COLO668 (cell line): ENCODE measurements around the gene NHS.

Experiments used
- DNase-seq: peaks from one replicate; lab custom pipeline; 2025; ENCODE audit not compliant: unreplicated experiment; lab: John Stamatoyannopoulos, UW

NHS gene

GRCh38 chrX:17403972-17404371, 29.0 kb downstream of the NHS start:
- DNase-seq = no peak

DNA sequence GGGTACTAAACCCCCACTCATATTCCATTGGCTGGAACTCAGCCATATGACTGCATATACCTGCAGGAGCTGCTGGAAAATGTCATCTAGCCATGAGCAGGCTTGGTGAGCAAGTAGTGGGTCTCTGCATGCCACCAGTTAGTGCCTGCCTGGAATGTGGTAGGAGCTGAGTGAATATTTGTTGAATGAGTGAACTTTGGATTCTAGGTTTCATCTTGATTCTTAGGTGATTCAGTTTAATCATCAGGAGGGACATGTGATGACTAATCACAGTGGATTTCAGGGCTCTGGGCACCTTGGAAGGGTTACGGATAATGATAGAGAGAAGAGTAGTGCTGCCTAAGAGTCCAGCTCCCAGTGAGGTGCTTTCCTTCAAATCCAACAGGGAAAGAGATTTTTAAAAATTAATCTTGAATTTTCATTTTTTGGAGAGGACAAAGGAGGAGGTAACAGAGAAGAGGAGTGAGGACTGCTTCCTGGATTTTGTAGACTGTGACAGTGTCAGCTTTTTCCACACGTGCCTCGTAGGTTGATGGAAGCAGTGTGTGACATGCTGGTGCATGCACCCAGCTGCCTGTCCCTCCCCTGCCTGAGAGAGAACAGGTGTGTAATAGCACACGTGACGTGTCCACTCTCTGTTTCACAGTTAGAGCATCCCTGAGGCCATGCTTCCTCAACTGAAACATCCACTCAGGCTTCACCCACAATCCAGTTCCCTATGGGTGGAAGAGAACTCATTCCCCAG, 30.4 kb downstream of the NHS start:
- no peak for DNase-seq

DNA sequence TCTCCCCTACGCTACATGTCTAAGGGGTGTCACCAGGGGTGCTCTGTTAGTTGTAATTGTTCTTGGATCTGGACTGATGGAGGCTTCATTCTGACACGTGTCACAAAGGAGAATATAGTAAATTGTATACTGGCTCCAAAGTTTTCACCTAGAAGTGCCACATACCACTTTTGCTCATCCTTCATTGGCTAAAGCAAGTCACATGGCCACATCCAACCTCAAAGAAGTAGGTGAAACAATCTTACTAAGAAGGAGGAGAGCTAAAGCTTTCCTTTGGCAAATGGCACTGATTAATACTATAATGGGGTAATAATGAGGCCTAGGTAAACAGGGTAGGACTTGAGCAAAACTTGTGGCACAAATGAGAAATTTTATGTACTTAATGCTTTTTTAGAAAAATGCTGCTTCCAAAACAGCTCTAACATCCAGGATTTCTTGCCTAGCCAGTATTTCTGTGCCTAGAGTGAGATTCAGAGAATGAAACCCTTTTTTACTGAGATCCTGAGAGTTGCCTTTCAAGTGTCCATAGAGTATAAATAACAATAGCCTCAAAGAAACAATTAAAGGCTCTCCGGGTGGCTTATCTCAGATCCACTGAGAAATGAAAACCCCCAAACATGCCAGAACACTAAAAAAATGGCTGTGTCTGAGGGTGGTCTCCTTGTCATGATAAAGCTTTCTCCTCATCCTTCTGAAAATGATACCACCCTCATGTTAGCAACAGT, 34.7 kb downstream of the NHS start:
- DNase-seq = no peak

DNA sequence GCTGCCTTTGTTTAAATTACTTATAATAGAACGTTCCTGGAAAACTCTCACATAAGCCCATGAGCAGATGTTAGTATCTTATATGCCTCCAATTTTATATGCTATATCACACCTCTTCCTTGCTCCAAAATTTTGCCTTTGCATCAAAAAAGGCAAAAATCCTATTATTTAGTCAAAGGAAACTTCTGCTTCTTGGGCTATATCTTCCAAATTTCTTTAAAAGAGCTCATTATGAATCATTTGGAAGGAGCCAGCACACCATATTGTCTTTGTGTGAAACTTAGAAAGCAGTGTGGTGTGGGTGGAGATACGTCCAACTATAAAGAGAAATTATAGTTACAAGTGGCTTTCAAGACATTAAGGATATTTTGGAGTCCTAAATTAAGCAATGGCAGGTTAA, 35.7 kb downstream of the NHS start:
- DNase-seq = no peak

GRCh38 chrX:17411205-17411604, 36.2 kb downstream of the NHS start:
- DNase-seq = no peak

DNA sequence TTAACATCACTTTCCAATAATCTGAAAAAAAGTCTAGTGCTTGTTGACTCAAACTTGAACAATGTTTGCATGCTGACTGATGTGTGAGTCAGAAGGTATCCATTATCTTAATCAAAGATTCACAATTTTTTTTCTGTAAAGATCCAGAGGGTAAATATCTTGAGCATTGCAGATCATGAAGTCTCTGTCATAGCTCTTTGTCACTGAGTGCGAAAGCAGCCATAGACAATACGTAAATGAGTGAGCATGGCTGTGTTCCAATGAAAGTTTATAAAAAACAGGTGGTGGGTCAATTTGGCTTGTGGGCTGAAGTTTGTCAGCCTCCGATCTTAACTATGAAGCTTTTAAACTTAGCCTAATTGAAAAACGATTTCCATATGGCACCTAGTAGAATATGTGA, 37.7 kb downstream of the NHS start:
- no peak for DNase-seq

DNA sequence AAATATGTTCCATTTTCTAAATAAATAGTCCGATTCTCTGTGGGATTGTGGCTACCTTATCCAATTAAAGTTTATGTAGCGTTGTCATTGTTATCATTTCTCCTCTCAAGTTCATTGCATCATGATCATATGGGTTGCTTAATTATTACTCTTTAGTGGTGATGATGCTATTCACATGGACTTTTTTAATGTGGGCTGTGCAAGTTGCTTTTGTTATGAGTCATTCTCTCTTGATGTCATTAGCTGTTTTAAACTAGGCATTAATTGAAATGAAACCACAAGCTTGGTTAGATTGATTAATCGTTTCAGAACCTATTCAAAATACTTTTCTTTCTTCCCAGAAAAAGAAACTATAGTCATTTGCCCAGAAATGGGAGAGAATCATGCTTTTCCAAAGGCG, 38.2 kb downstream of the NHS start:
- DNase-seq = no peak

- no peak for DNase-seq
These were observed 39.1 kb downstream of the NHS start for GRCh38 chrX:17414027-17414658.

DNA sequence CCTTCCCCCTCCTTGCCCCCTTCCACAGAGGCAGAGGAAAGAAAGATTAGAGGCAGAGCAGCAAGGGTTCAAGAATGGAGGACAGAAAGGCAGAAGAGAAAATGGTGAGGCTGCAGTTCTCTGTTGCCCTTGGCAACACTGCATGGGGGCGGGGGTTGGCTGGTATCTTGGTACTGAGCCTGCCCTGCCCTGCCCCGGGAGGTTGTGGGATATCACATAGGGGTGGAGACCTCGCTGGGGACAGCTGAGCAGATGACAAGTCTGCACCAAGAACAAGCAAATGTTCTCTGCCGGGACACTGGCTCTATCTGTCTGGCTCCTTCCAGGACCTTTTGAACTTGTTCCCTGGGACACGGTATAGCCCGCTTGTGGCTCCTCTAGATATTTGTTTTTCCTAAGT, 39.8 kb downstream of the NHS start:
- no peak for DNase-seq

DNA sequence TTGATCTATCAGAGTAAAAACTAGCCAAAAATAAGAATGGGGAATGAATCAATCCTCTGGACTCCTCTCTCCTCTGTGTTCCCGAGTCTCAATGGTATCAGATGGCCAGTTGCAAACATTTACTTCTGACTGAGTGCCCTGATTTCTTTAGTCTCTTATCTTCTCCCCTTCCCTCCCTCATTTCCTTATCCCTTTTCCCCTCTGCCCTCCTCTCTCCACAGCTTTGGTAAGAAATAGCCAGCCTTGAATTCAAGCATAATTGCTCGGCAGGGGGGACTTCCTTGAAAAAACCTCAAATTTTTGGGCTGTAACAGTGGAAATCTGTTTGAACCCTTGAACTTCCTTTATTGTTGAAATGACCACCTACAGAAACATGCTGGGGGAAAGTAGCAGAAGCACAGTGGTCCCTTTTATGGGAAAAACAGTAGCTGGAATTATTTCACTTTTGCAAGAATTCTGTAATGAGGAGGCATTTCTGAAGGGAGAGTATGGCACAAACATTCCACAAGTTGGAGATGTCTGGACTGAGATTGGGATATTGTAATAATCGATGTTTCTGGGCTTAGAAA, 40.3 kb downstream of the NHS start:
- no peak for DNase-seq

DNA sequence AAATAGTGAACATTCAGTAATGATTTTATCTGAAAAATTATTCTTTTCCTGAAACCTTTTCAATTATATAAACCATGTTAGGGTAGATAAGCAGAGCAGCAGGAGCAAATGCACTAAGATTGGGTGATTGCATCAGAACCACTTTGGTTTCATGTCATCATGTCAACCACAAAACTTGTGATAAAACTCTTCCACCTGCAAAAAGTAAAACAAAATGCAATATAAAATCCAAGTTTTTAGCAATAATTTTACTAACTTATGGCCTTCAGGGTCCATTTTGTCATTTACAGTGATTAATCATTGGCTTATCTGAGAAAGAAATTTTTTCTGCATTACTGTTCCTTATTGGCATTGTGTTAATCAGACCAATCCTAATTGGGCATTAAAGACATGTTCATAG, 42.4 kb downstream of the NHS start:
- DNase-seq = no peak

- DNase-seq = no peak
These were observed 50.1 kb downstream of the NHS start for GRCh38 chrX:17425136-17425535.

GRCh38 chrX:17425551-17425950, 50.6 kb downstream of the NHS start:
- DNase-seq = no peak

DNA sequence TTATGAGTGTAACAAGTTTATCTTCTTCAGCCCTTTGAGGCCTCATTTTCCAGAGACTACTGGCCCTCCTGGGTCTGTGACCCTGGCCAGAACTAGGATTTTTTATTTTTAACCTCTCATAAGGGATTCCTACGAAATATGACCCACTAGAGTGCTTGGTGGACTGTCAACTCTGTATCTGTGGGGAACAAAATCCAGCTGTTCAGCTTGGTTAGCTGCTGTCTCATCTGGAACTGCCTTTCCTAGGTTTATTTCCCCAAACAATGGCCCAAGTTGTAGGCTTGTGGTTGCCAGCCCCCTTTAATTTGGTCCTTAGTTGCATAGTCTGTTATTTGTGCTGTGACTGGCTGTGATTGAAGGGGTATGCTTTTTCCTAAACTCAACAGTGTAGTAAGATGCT, 56.2 kb downstream of the NHS start:
- no peak for DNase-seq

- DNase-seq = peak; percentile 11
These were observed 57.2 kb downstream of the NHS start for GRCh38 chrX:17432158-17432557.

DNA sequence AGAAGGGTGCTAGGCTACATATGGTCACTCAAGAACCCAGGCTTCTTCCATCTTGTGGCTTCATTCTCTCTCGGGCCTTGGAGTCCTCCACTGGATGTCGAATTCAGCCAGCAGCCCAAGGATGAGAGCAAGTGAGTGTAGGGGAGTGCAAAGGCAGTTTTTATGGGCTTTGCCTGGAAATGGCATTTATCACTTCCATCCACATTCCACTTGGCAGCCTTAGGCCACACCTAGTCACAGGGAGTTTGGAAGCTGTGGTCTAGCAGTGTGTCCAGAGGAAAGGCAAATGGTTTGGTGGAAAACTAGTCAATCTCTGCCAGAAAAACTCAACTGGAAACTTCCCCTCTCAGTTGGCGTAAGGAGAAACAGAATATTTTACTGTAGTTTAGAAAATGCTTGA, 59.0 kb downstream of the NHS start:
- DNase-seq = no peak

- no peak for DNase-seq
These were observed 60.5 kb downstream of the NHS start for GRCh38 chrX:17435476-17435875.

GRCh38 chrX:17438221-17438620, 63.2 kb downstream of the NHS start:
- no peak for DNase-seq

DNA sequence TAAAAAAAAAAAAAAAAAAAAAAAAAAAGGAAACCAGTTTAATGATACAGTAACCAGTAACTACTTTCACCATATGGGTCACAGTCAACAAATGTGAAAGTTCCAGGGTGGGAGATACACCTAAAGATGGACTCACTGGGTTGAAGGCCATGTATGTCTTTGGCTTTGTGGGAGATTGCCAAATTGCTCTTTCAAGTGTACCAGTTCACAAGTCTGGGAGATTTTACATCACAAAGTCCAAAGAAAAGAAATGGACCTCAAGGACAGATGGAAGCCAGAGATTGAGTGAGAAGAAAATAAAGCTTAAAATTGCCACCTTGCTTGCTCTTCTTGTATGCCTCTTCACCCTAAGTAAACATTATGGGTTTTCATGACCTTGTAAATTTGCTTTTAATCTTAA, 65.3 kb downstream of the NHS start:
- no peak for DNase-seq

- no peak for DNase-seq
These were observed 65.8 kb downstream of the NHS start for GRCh38 chrX:17440836-17441235.

- DNase-seq = no peak
These were observed 67.0 kb downstream of the NHS start for GRCh38 chrX:17441965-17442364.

DNA sequence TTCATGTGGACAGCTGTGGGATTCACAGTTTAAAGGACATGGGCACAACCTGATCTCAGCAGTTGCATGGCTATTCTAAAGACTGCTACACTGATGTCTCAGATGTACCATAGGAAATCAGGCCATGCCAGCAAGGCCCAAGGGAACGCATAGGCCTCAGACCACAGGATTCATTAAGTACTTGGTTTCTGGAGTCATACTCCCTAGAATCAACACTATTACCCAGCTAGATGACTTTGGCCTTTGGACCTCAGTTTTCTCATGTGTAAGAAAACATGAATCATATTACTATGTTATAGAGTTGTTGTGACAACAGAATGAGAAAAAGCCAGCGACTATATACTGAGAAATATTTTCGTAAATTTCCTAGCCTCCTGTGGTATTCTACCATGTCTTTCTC, 67.9 kb downstream of the NHS start:
- no peak for DNase-seq
